Fibroblast of lung (primary cell): ENCODE results near the gene LAMA1.

Source experiments
- EZH2 ChIP-seq: IDR thresholded peaks from 2 replicates; pipeline ENCODE4 v1.5.1; 2012; ENCODE audit warnings: low read length, control low read depth, mild to moderate bottlenecking; ENCODE audit errors: missing control alignments
- TF ChIP-seq, protein P1 (sequence below), 2 donors: IDR thresholded peaks in 1 of 2; conservative IDR thresholded peaks in 1 of 2; 1 replicate in 1 of 2; 2 replicates in 1 of 2; pipeline ENCODE4 v1.5.1; 2011 to 2012; ENCODE audit warnings: low read length in 2 of 2, control low read depth in 1 of 2, inconsistent platforms in 1 of 2, low read depth in 1 of 2, mild to moderate bottlenecking in 1 of 2

DNA sequence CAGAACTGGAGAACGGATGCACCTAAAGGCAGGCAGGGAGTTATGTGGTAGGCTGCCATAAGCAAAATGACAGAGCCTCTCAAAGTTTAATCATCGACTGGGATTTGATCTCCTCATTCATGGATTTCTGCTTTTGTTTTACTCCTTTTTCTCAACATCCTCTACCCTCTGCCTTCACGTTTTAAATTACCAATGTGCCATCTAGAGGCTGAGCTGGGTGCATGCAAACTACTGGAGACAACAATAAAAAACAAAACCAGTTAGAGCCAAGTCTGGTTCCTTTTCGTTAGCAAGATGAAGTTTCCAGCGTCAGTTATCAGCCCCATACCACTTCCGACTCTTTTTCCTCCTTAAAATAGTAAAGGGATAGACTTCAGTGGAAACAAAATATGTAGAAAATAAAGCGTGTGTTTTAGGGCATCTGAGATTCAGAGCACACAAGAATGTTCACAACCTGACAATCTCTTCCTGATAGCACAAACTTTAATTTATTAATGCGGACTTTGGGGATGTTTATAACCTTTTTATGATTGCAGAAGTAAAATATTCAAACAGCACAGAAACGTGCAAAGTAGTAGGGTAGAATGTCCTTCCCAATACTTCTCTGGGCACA, 117.0 kb downstream of the LAMA1 start:
- TF ChIP-seq, protein P1, sequence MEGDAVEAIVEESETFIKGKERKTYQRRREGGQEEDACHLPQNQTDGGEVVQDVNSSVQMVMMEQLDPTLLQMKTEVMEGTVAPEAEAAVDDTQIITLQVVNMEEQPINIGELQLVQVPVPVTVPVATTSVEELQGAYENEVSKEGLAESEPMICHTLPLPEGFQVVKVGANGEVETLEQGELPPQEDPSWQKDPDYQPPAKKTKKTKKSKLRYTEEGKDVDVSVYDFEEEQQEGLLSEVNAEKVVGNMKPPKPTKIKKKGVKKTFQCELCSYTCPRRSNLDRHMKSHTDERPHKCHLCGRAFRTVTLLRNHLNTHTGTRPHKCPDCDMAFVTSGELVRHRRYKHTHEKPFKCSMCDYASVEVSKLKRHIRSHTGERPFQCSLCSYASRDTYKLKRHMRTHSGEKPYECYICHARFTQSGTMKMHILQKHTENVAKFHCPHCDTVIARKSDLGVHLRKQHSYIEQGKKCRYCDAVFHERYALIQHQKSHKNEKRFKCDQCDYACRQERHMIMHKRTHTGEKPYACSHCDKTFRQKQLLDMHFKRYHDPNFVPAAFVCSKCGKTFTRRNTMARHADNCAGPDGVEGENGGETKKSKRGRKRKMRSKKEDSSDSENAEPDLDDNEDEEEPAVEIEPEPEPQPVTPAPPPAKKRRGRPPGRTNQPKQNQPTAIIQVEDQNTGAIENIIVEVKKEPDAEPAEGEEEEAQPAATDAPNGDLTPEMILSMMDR (conservative IDR thresholded peaks at IDR 0.05 in 1 of 2, IDR thresholded peaks at IDR 0.05 in 1 of 2; ENCODE audit: low read depth in 1 of 2, low read length in 2 of 2), result peak; percentile 70 to 80
- TF ChIP-seq EZH2, result no peak
